GM19468 (cell line): Measurements from ENCODE around the gene NOL9.
"Not testable (repeated sequence)": the region's sequence is repeated elsewhere in the genome, so short reads cannot be mapped to it uniquely, and the experiment has no call there.

Experiments
- ATAC-seq: cut with Tn5 transposase; IDR thresholded peaks from one replicate; pipeline ENCODE4 v1.9.1; 2021; ENCODE audit warnings: mild to moderate bottlenecking, moderate library complexity, moderate number of reproducible peaks; ENCODE audit not compliant: unreplicated experiment; ENCODE audit errors: extremely low read depth

Gene NOL9

GRCh38 chr1:6493834-6494223 lies 60.5 kb downstream of the NOL9 start:
- not testable (repeated sequence) for ATAC-seq

DNA sequence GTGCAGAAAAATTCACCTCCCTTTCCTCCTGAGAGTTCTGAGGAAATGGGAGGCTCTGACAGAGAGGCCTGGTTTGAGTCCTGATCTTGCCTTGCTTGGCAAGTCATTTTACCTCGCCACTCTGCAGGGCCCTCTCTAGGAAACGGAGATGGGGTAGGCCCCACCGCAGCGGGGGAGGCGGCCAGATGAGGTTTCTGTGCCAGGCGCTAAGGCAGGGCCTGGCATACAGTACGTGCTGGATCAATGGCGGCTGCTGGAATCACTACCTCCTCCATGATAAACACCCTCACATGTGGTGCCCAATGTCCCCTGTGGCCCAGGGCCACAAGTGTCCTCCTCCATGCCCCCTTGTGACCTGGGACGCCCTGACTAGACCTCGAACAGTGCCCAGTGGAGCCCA lies 62.3 kb downstream of the NOL9 start:
- ATAC-seq: no peak

DNA sequence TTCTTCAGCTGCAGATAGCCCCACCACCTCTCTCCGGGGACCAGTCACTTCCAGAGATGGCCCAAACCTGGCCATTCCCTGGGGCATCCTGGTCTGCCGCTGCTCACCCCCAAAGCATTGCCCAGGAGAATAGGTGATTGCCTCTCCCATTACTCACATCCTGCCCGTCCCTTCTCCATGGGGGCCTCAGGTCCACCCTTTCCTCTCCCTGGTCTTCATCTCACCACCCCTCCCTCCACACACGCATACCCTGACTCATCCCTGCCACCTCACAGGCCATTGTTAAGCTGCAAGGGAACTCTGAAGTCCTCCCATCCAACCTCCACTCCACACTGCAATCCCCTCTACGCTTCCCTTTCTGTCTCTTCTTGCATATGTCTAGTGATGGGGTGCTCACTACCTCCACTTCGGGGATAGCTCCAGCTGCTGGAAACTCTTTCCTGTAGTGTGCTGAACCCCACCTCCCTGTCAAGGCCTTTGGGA lies 62.8 kb downstream of the NOL9 start, which contains the start of gene PLEKHG5:
Gene PLEKHG5 (minus strand): TSS at position 188 of the 483 bp plus-strand sequence. CDS start 14,096 bp downstream, outside the sequence.
- ATAC-seq: no peak

GRCh38 chr1:6491081-6491449 lies 63.2 kb downstream of the NOL9 start:
- no peak for ATAC-seq

GRCh38 chr1:6490181-6491080 lies 63.9 kb downstream of the NOL9 start:
- ATAC-seq: no peak

GRCh38 chr1:6489799-6490180 lies 64.5 kb downstream of the NOL9 start:
- ATAC-seq: peak; percentile 40

DNA sequence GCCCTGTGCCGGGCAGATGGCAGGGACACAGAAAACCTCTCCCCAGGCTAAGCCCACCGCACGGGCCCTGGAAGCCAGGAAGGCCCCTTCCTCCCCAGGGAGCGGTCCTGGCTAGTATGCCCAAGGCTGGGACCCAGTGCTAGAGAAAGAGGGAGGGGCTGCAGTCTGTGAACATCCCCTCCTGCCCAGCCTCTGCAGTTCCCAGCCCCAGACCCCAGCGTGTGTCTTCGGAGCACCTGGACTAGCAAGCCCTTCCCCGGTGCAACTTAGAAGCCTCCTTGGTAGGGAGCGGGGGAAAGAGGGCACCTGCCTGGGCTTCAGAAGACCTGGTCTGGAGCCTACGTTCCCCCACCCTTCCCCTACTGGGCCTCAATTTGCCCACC lies 64.9 kb downstream of the NOL9 start:
- ATAC-seq: no peak

DNA sequence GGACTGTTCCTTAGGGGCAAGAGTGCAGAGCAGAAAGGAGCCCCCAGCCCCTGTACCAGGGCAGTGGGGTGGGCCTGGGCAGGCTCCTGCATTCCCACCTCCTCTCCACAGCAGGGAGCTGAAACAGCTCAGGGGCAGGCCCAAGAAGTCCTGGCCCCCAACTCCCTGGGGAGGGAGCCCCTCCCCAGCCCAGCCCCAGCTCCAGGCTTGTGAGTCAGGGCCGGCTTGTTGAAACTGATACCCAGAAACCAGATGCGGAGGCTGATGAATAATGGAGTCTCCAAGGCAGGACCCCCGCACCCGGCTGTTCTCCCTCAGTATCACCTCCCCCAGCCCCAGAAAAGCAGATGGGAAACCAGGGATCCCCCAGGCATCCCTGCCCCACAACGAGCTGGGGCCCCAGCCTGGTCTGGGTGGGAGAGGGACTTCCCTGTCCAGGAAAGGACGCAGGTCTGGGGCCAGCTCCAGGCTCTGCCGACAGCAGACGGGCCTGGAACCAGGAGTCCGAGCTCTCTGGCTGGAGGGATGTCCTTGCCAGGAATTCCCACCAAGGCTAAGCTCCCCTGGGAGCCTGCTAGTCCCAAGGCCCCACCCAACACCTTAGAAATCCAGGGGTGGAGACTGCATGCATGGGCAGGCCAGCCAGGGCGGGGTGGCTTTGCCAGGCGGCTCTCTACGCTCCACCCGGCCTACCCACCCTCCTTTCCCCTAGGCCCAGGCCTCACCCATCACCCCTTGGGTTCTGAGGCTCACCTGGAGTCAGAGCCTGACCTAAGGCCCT lies 65.5 kb downstream of the NOL9 start:
- ATAC-seq: no peak

DNA sequence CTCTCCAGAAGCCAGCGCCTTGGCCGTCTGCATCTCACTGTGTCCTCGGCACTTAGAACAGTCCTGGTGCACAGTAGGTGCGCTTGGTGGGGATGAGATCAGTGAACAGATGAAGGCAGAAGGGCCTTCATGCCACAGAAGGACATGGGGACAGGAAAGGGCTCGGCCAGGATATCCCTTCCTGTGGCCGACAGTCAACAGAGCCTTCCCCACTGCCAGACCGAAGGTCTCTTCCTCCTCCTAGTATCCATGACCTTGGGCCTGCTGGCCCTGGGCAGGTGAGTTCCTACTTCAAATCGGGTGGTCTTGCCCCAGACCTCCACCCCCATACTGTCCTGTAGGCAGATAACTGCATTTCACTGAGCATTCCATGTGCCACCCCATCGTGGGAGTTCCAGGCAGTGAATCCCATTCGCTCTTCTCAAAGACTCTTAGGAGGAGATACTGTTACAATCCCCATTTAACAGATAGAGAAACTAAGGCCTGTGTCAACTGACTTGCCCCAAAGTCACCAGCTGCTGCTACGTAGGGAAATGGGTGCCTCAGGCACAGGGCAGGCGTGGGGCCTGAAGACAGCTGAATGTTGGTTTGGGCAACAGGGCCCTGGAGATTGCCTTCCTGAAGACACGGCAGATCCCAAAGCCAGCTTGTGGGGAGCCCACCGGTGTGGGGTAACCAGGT lies 66.4 kb downstream of the NOL9 start:
- no peak for ATAC-seq

- no peak for ATAC-seq
Observed at GRCh38 chr1:6486433-6487011, 67.8 kb downstream of the NOL9 start.

GRCh38 chr1:6485168-6486101 lies 68.9 kb downstream of the NOL9 start:
- no peak for ATAC-seq

DNA sequence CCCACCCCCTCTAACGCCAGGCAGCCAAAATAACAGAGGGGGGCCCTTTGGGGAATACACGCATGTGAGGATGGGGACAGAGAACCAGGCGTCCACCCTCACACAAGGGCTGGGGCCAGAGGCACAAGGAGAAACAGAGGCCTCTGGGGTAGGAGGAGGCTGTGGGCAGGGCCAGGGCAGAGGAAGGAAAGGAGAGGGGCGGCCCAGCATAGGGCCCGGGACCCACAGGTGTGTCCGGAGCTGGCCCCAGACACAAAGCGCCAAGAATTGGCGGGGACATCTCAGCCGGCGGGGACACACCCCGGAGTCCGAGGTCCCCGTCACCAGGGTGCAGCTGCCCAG lies 69.5 kb downstream of the NOL9 start:
- ATAC-seq: no peak

- no peak for ATAC-seq
Observed at GRCh38 chr1:6483761-6484117, 70.6 kb downstream of the NOL9 start.

- no peak for ATAC-seq
Observed at GRCh38 chr1:6483017-6483760, 71.1 kb downstream of the NOL9 start.

GRCh38 chr1:6481820-6482219 lies 72.5 kb downstream of the NOL9 start:
- ATAC-seq: no peak

DNA sequence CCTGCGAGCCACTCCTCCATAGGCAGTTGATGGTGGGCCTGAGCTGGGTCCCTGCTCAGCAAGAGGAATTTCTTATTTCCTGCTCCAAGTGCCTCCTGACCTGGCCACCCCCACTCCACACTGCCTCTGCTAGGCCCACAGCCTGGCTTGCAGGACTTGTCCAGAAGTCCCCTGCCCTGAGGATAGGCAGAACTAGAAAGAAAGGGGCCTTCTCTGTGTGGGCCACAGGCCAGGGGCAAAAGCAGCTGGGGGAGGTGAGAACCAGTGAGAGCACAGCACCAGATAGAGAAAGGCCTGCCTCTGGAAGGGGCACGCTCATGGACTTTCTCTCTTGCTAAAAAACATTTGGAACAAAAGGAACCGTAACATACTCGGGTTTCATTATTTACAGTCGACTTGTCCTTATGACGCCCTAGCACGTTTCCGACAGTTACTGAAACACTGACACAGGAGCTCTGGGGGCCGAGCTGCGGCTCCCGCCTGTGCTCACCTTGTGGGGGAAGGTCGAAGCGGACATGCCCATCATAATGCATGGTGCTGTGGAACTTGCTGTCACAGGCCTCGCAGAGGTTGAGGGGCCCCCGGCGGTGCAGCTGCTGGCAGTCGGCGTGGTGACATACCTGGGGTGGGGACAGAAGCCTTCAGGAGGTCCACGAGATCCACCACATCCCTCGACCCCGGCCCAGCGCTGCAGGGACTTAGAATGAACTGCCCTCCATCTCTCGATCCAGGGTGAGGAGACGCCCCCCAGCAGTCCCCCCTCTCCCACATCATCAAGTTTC lies 77.1 kb downstream of the NOL9 start:
- no peak for ATAC-seq

GRCh38 chr1:6476483-6476882 lies 77.8 kb downstream of the NOL9 start:
- no peak for ATAC-seq
